IMR-90 (cell line): ENCODE data around the gene WBP1. TPM values are rescaled to one million over a fixed set of nuclear protein-coding genes. Genes with fewer than 3 reads are reported as not detected.

Experiments
- ATAC-seq: fragments of 200-7000 bp; cut with Tn5 transposase; 2 replicates; pipeline ENCODE4 v1.9.1; 2020; ENCODE audit warnings: low read depth, mild to moderate bottlenecking, moderate library complexity
- BruUV-seq: library from RNA; stranded (reverse); fragments of 400-500 nt; replicated peaks from 2 replicates; lab custom pipeline; 2021; lab: Mats Ljungman, UMichigan
- CTCF ChIA-PET: fragments of 300-600 bp; formaldehyde crosslinking; extraction: SDS; loops from one replicate; lab custom pipeline; 2021; ENCODE audit warnings: antibody characterized with exemption; lab: Yijun Ruan, JAX
- POLR2A ChIA-PET: fragments of 300-600 bp; sonication (Branson Sonifier 250); formaldehyde crosslinking; loops from one replicate; lab custom pipeline; 2022; ENCODE audit warnings: antibody characterized with exemption; ENCODE audit not compliant: unreplicated experiment; lab: Charles Lee
- DNase-seq: peaks from one replicate; pipeline ENCODE4 v3.0.0; 2013
- H2AFZ ChIP-seq: replicated peaks from 2 replicates; pipeline ENCODE3; 2013; ENCODE audit warnings: low read length, mild to moderate bottlenecking; ENCODE audit not compliant: poor library complexity
- H2AK5ac ChIP-seq: 2 replicates; pipeline ENCODE4 v1.6.1; 2013; ENCODE audit warnings: low read depth, low read length, inconsistent platforms
- H2AK9ac ChIP-seq: replicated peaks from 2 replicates; pipeline ENCODE3; 2013; ENCODE audit warnings: mild to moderate bottlenecking, low read depth, low read length, moderate library complexity; ENCODE audit not compliant: poor library complexity
- H2BK120ac ChIP-seq: 2 replicates; pipeline ENCODE4 v1.6.1; 2013; ENCODE audit warnings: low read depth, low read length, inconsistent platforms
- H2BK15ac ChIP-seq: 3 replicates; pipeline ENCODE4 v1.6.1; 2013; ENCODE audit warnings: low read depth, low read length, inconsistent platforms
- H2BK20ac ChIP-seq: 2 replicates; pipeline ENCODE4 v1.6.1; 2013; ENCODE audit warnings: low read depth, mild to moderate bottlenecking, inconsistent platforms, low read length, moderate library complexity
- H2BK5ac ChIP-seq: 2 replicates; pipeline ENCODE4 v1.6.1; 2013; ENCODE audit warnings: mild to moderate bottlenecking, low read depth, low read length, inconsistent platforms; ENCODE audit not compliant: poor library complexity, severe bottlenecking
- H3K14ac ChIP-seq: replicated peaks from 2 replicates; pipeline ENCODE4 v1.6.1; 2013; ENCODE audit warnings: low read depth, low read length, inconsistent platforms
- H3K18ac ChIP-seq: 2 replicates; pipeline ENCODE4 v1.6.1; 2013; ENCODE audit warnings: low read depth, low read length, control low read depth
- H3K23ac ChIP-seq: 2 replicates; pipeline ENCODE4 v1.6.1; 2013; ENCODE audit warnings: low read depth, low read length, inconsistent platforms
- H3K27ac ChIP-seq: 2 replicates; pipeline ENCODE4 v1.5.1; 2013; ENCODE audit warnings: mild to moderate bottlenecking, control low read depth, low read length; ENCODE audit not compliant: insufficient read depth
- H3K27me3 ChIP-seq: 2 replicates; pipeline ENCODE4 v1.6.1; 2013; ENCODE audit warnings: low read length; ENCODE audit not compliant: control insufficient read depth, insufficient read depth
- H3K36me3 ChIP-seq: 2 replicates; pipeline ENCODE4 v1.6.1; 2013; ENCODE audit warnings: low read length, mixed read lengths; ENCODE audit not compliant: control insufficient read depth, insufficient read depth
- H3K4ac ChIP-seq: 2 replicates; pipeline ENCODE4 v1.6.1; 2013; ENCODE audit warnings: low read depth, low read length, inconsistent platforms
- H3K4me1 ChIP-seq: 2 replicates; pipeline ENCODE4 v1.6.1; 2013; ENCODE audit warnings: low read length, mixed read lengths; ENCODE audit not compliant: control insufficient read depth, insufficient read depth
- H3K4me2 ChIP-seq: 2 replicates; pipeline ENCODE4 v1.6.1; 2013; ENCODE audit warnings: low read depth, mild to moderate bottlenecking, control low read depth, low read length, moderate library complexity
- H3K4me3 ChIP-seq: 2 replicates; pipeline ENCODE4 v1.5.1; 2013; ENCODE audit warnings: low read depth, mild to moderate bottlenecking, control low read depth, low read length, moderate library complexity; ENCODE audit not compliant: insufficient read depth
- H3K56ac ChIP-seq: 2 replicates; pipeline ENCODE4 v1.6.1; 2013; ENCODE audit warnings: low read length, inconsistent platforms; ENCODE audit not compliant: insufficient read depth; ENCODE audit errors: extremely low read depth
- H3K79me1 ChIP-seq, 2 experiments: 2 replicates each; pipeline ENCODE4 v1.6.1; 2013; ENCODE audit warnings: low read length in 2 of 2, inconsistent platforms in 1 of 2, low read depth in 1 of 2
- H3K9ac ChIP-seq: 2 replicates; pipeline ENCODE4 v1.6.1; 2013; ENCODE audit warnings: low read depth, low read length, control low read depth
- H3K9me1 ChIP-seq: 2 replicates; pipeline ENCODE4 v1.6.1; 2013; ENCODE audit warnings: low read length, inconsistent platforms; ENCODE audit not compliant: insufficient read depth
- H3K9me3 ChIP-seq: 2 replicates; pipeline ENCODE4 v1.6.1; 2013; ENCODE audit warnings: low read length; ENCODE audit not compliant: control insufficient read depth, insufficient read depth
- H4K20me1 ChIP-seq: 2 replicates; pipeline ENCODE4 v1.6.1; 2013; ENCODE audit warnings: low read length, inconsistent platforms; ENCODE audit not compliant: insufficient read depth
- H4K5ac ChIP-seq: 2 replicates; pipeline ENCODE4 v1.6.1; 2013; ENCODE audit warnings: mild to moderate bottlenecking, low read depth, low read length, control low read depth
- H4K8ac ChIP-seq, 2 experiments: 2 replicates each; pipeline ENCODE4 v1.6.1; 2013; ENCODE audit warnings: low read depth in 2 of 2, low read length in 2 of 2, control low read depth in 1 of 2, inconsistent platforms in 1 of 2
- H4K91ac ChIP-seq: 2 replicates; pipeline ENCODE4 v1.6.1; 2013; ENCODE audit warnings: low read depth, low read length, inconsistent platforms; ENCODE audit not compliant: insufficient read depth
- FOS ChIP-seq: fragments of 150-350 bp; IDR thresholded peaks from 2 replicates; pipeline ENCODE4 v1.6.1; 2016; ENCODE audit warnings: low read depth, low read length
- MXI1 ChIP-seq: IDR thresholded peaks from 2 replicates; pipeline ENCODE4 v1.6.1; 2012; ENCODE audit warnings: low read depth, mild to moderate bottlenecking, low read length, moderate library complexity, borderline replicate concordance
- RCOR1 ChIP-seq: IDR thresholded peaks from 2 replicates; pipeline ENCODE4 v1.6.1; 2012; ENCODE audit warnings: mild to moderate bottlenecking, low read length, improper control_type of control experiment; ENCODE audit not compliant: insufficient replicate concordance
- WGBS, 2 experiments: methylation state at CpG; one replicate each; pipeline versions ENCODE4 v1.1.5 to v1.1.7; 2013; ENCODE audit warnings: missing lambda C conversion rate in 2 of 2; ENCODE audit not compliant: insufficient read length in 1 of 2; ENCODE audit errors: extremely low coverage in 2 of 2; 5-methylcytosine and 5-hydroxymethylcytosine counted together
- dilution Hi-C: fragments of 300-500 bp; cut with HindIII; formaldehyde crosslinking; loops from one replicate; pipeline ENCODE4 v1.14.3; 2018; ENCODE audit warnings: low sequenced_read_pairs; ENCODE audit not compliant: unreplicated experiment
- in situ Hi-C: fragments of 300-500 bp; cut with MboI; formaldehyde crosslinking; loops from 3 replicates; pipeline ENCODE4 v1.14.3; 2019; ENCODE audit warnings: low sequenced_read_pairs, inconsistent platforms, mixed read lengths
- intact Hi-C: fragments of 100-400 bp; cut with micrococcal nuclease; formaldehyde crosslinking; loops from 2 replicates; pipeline ENCODE4 v1.10.0; 2022
- polyA plus RNA-seq, 3 experiments: library from polyadenylated mRNA; depleted of rRNA; stranded (reverse); fragments of >200 nt; gene quantifications; 2 replicates each; pipeline ENCODE4 v1.2.3, GENCODE V29; 2012; ENCODE audit warnings: low replicate concordance in 1 of 3
- total RNA-seq: library from RNA; depleted of rRNA; stranded (reverse); fragments of >200 nt; gene quantifications from 2 replicates; pipeline ENCODE4 v1.2.3, GENCODE V29; 2012
- TF ChIP-seq, protein P1 (sequence below): fragments of 150-350 bp; IDR thresholded peaks from 2 replicates; pipeline ENCODE4 v1.6.1; 2017; ENCODE audit warnings: mild to moderate bottlenecking, antibody characterized with exemption, low read length, low read depth

Gene WBP1
- total and polyA plus RNA-seq, 2 of the 4 experiments (the other 2 are of a cell fraction) = 22.9 to 78.5 TPM

DNA sequence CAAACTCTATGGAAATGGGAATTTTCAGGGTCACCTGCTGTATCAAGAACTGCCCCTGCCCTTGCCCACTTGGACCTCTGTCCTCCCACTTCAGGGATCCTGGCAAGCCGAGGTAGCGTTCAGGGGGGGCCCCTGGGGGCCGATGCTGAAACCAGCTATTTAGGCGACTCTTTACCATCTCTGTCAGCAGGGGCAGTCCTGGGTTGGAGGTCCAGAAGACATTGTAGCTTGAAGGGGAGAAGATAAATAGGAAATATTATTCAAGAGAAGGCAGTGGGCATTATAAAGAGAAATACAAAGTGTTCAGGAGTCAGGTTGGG lies 4.5 kb downstream of the WBP1 start:
- DNase-seq = no peak
- Histone ChIP-seq H3K9ac (no peak overlapping the region), H2BK120ac (no peak overlapping the region), H3K4me2 (no peak overlapping the region), H3K9me3 (no peaks in the 10 kb centered on the region), H3K14ac (no peak overlapping the region), H3K4me1 (peaks cover 5% of the 10 kb centered on the region), H4K91ac (no peak overlapping the region), H3K27ac (no peak overlapping the region), H3K56ac (no peak overlapping the region), H3K4ac (no peak overlapping the region), H3K23ac (no peak overlapping the region), H3K79me1 (peaks cover 13 to 56% of the 10 kb centered on the region in 2 experiments; a peak in 3 of 4 replicates), H4K5ac (no peak overlapping the region), H3K9me1 (no peaks in the 10 kb centered on the region), H2BK20ac (no peak overlapping the region), H2AK5ac (no peak overlapping the region), H2AK9ac (no peak overlapping the region), H2AFZ (no peak overlapping the region), H2BK15ac (no peak overlapping the region), H4K8ac (no peak overlapping the region), H3K36me3 (peaks cover 21% of the 10 kb centered on the region), H4K20me1 (no peaks in the 10 kb centered on the region), H3K27me3 (no peaks in the 10 kb centered on the region), H3K4me3 (no peak overlapping the region), H2BK5ac (no peak overlapping the region), H3K18ac (no peak overlapping the region)
- CTCF ChIA-PET = no interaction called here
- WGBS, 2 experiments = 96% methylated on average over 3 of the region's 4 CpGs; no CpG with 5 or more reads in 1 of the 2 experiments
- no TSS peak for BruUV-seq
- dilution Hi-C loops (no loop called here), intact Hi-C loops (no loop called here), in situ Hi-C loops (no loop called here)
- no peak for ATAC-seq
- no peak for TF ChIP-seq FOS
- no peak for TF ChIP-seq MXI1
- no peak for TF ChIP-seq RCOR1
- TF ChIP-seq, protein P1, sequence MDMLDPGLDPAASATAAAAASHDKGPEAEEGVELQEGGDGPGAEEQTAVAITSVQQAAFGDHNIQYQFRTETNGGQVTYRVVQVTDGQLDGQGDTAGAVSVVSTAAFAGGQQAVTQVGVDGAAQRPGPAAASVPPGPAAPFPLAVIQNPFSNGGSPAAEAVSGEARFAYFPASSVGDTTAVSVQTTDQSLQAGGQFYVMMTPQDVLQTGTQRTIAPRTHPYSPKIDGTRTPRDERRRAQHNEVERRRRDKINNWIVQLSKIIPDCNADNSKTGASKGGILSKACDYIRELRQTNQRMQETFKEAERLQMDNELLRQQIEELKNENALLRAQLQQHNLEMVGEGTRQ = no peak
- POLR2A ChIA-PET = no interaction called here
